K562 (cell line): Measurements from ENCODE around the gene REG3A. TPM values are rescaled to one million over a fixed set of nuclear protein-coding genes. Genes with fewer than 3 reads are reported as not detected.

Source experiments
- ATAC-seq: fragments of 200-7000 bp; cut with Tn5 transposase; 3 replicates; pipeline ENCODE4 v1.9.1; 2020; ENCODE audit warnings: moderate library complexity
- BruUV-seq: library from RNA; stranded (reverse); fragments of 400-500 nt; replicated peaks from 2 replicates; lab custom pipeline; 2021; lab: Mats Ljungman, UMichigan
- CTCF ChIA-PET: fragments of 300-600 bp; formaldehyde crosslinking; extraction: SDS; loops from one replicate; lab custom pipeline; 2021; ENCODE audit warnings: low intra/inter-chr PET ratio; lab: Yijun Ruan, JAX
- POLR2A ChIA-PET: fragments of 300-600, 350-650 bp; sonication (Branson Sonifier 250); formaldehyde crosslinking; extraction: SDS; loops from one replicate; lab custom pipeline; 2021; ENCODE audit warnings: antibody characterized with exemption, inconsistent platforms; lab: Yijun Ruan, JAX
- DNase-seq, 4 experiments: peaks; one replicate each; pipeline versions ENCODE4 v3.0.0 to v3.0.0-alpha.2; 2011 to 2018; ENCODE audit warnings: low spot score in 3 of 4, mixed read lengths in 3 of 4; ENCODE audit errors: extremely low read depth in 1 of 4
- FAIRE-seq: peaks from 2 replicates; lab custom pipeline; 2011; peaks lifted over from hg19 to GRCh38; lab: Jason Lieb, UNC
- H2AFZ ChIP-seq: 2 replicates; pipeline ENCODE4 v1.6.0; 2011; ENCODE audit warnings: low read depth, low read length, control low read depth, inconsistent platforms
- H3K27ac ChIP-seq: fragments of 200-600 bp; 3 replicates; pipeline ENCODE4 v1.8.0; 2011; ENCODE audit warnings: low read depth, mild to moderate bottlenecking, control low read depth, inconsistent platforms, low read length, moderate library complexity, mixed read lengths; ENCODE audit errors: extremely low read depth
- H3K27me3 ChIP-seq, 2 experiments: fragments of 300-600 bp in 1 of 2; 2 replicates in 1 of 2; 3 replicates in 1 of 2; pipeline versions ENCODE4 v1.6.0 to v1.8.0; 2011; ENCODE audit warnings: inconsistent platforms in 2 of 2, low read length in 2 of 2, mild to moderate bottlenecking in 1 of 2, mixed read lengths in 1 of 2, moderate library complexity in 1 of 2; ENCODE audit not compliant: control insufficient read depth in 2 of 2, insufficient read depth in 2 of 2
- H3K36me3 ChIP-seq: fragments of 300-600 bp; 3 replicates; pipeline ENCODE4 v1.8.0; 2011; ENCODE audit warnings: mild to moderate bottlenecking, low read length, inconsistent platforms; ENCODE audit not compliant: control insufficient read depth, insufficient read depth
- H3K4me1 ChIP-seq, 2 experiments: fragments of 200-600 bp in 1 of 2; replicated peaks in 1 of 2; 2 replicates in 1 of 2; 3 replicates in 1 of 2; pipeline versions ENCODE4 v1.5.1 to v1.8.0; 2011; ENCODE audit warnings: inconsistent platforms in 2 of 2, low read length in 2 of 2, mild to moderate bottlenecking in 1 of 2, mixed read lengths in 1 of 2, moderate library complexity in 1 of 2; ENCODE audit not compliant: control insufficient read depth in 2 of 2, insufficient read depth in 2 of 2
- H3K4me2 ChIP-seq: 2 replicates; pipeline ENCODE4 v1.6.1; 2011; ENCODE audit warnings: low read length, control low read depth, inconsistent platforms, mixed read lengths; ENCODE audit not compliant: insufficient read depth
- H3K4me3 ChIP-seq: fragments of 200-600 bp; sonication (generic), shearing (Covaris generic); 2 replicates; pipeline ENCODE4 v1.5.1; 2016; ENCODE audit warnings: control low read depth, inconsistent platforms
- H3K79me2 ChIP-seq: fragments of 200-600 bp; 3 replicates; pipeline ENCODE4 v1.8.0; 2011; ENCODE audit warnings: low read length, inconsistent platforms; ENCODE audit not compliant: control insufficient read depth, insufficient read depth
- H3K9ac ChIP-seq, 2 experiments: 2 replicates each; pipeline versions ENCODE4 v1.6.0 to v1.6.1; 2011; ENCODE audit warnings: low read depth in 2 of 2, low read length in 2 of 2, control low read depth in 1 of 2, inconsistent platforms in 1 of 2, mild to moderate bottlenecking in 1 of 2, mixed read lengths in 1 of 2; ENCODE audit not compliant: insufficient read depth in 1 of 2
- H3K9me1 ChIP-seq: one replicate; pipeline ENCODE4 v1.6.0; 2011; ENCODE audit warnings: inconsistent platforms, mild to moderate bottlenecking, low read length, moderate library complexity; ENCODE audit not compliant: control insufficient read depth, insufficient read depth
- H3K9me3 ChIP-seq: replicated peaks from 2 replicates; pipeline ENCODE4 v1.5.1; 2011; ENCODE audit warnings: low read depth, low read length, inconsistent platforms; ENCODE audit not compliant: control insufficient read depth, insufficient read depth
- H4K20me1 ChIP-seq: replicated peaks from 2 replicates; pipeline ENCODE4 v1.6.1; 2011; ENCODE audit warnings: low read length, inconsistent platforms, mixed read lengths; ENCODE audit not compliant: control insufficient read depth, insufficient read depth
- CBFB ChIP-seq: sonication (generic); formaldehyde crosslinking; IDR thresholded peaks from 2 replicates; pipeline ENCODE4 v1.4.0; 2020; ENCODE audit warnings: mild to moderate bottlenecking, missing genetic modification reagents
- CHCHD3 ChIP-seq: fragments of 250-450 bp; sonication (Bioruptor Pico); IDR thresholded peaks from 2 replicates; pipeline ENCODE4 v2.1.2; 2022; ENCODE audit warnings: mild to moderate bottlenecking
- DACH1 ChIP-seq: fragments of 450-650 bp; IDR thresholded peaks from 2 replicates; pipeline ENCODE4 v1.6.1; 2018; ENCODE audit not compliant: partially characterized antibody
- ETV1 ChIP-seq: fragments of 450-650 bp; conservative IDR thresholded peaks from 2 replicates; pipeline ENCODE4 v1.6.1; 2016; ENCODE audit warnings: missing genetic modification characterization, control low read depth, low read depth, missing compliant biosample characterization
- FOXP1 ChIP-seq: sonication (generic); formaldehyde crosslinking; IDR thresholded peaks from 2 replicates; pipeline ENCODE4 v1.8.0; 2022; ENCODE audit warnings: mild to moderate bottlenecking, missing genetic modification reagents
- HMBOX1 ChIP-seq: sonication (generic); IDR thresholded peaks from 2 replicates; pipeline ENCODE4 v1.6.1; 2016
- NCOA2 ChIP-seq, 2 experiments: fragments of 450-650 bp; IDR thresholded peaks; 2 replicates each; pipeline ENCODE4 v1.6.1; 2018; ENCODE audit warnings: mild to moderate bottlenecking in 2 of 2, moderate library complexity in 1 of 2; ENCODE audit not compliant: partially characterized antibody in 2 of 2
- NR2C2 ChIP-seq, 2 experiments: fragments of 200-800 bp in 1 of 2; sonication (Bioruptor generic) in 1 of 2; sonication (generic) in 1 of 2; formaldehyde crosslinking in 1 of 2; IDR thresholded peaks; 2 replicates each; pipeline versions ENCODE4 v1.6.1 to v1.8.0; 2016 to 2022; ENCODE audit warnings: mild to moderate bottlenecking in 1 of 2, missing compliant biosample characterization in 1 of 2, missing genetic modification characterization in 1 of 2, missing genetic modification reagents in 1 of 2
- POLR2AphosphoS2 ChIP-seq: IDR thresholded peaks from 2 replicates; pipeline ENCODE4 v1.6.1; 2012; ENCODE audit warnings: low read length, improper control_type of control experiment
- RAD51 ChIP-seq: fragments of 450-650 bp; IDR thresholded peaks from 2 replicates; pipeline ENCODE4 v1.7.1; 2016; ENCODE audit warnings: low read depth, mild to moderate bottlenecking, borderline replicate concordance
- RBM25 ChIP-seq: fragments of 200-400 bp; formaldehyde crosslinking; IDR thresholded peaks from 2 replicates; pipeline ENCODE4 v1.6.1; 2018; ENCODE audit warnings: low read length, low read depth, moderate library complexity; ENCODE audit not compliant: severe bottlenecking
- RFX7 ChIP-seq: fragments of 250-450 bp; sonication (Bioruptor Pico); IDR thresholded peaks from 2 replicates; pipeline ENCODE4 v1.5.1; 2021; ENCODE audit warnings: mild to moderate bottlenecking
- SAP30 ChIP-seq: fragments of 200-600 bp; sonication (generic); IDR thresholded peaks from 2 replicates; pipeline ENCODE4 v1.6.1; 2012; ENCODE audit warnings: borderline replicate concordance, low read depth, mild to moderate bottlenecking, moderate library complexity, low read length, control low read depth, inconsistent platforms; ENCODE audit not compliant: insufficient read depth, poor library complexity, severe bottlenecking
- SLC30A9 ChIP-seq: fragments of 250-450 bp; sonication (Bioruptor Pico); IDR thresholded peaks from 2 replicates; pipeline ENCODE4 v1.8.0; 2022; ENCODE audit warnings: mild to moderate bottlenecking, moderate library complexity
- ZNF165 ChIP-seq: fragments of 250-450 bp; sonication (Bioruptor Pico); IDR thresholded peaks from 2 replicates; pipeline ENCODE4 v1.4.0; 2020; ENCODE audit warnings: borderline replicate concordance
- WGBS: fragments of 100-300 bp; shearing (Covaris generic); methylation state at CpG from one replicate; pipeline ENCODE4 v1.1.6; 2016; ENCODE audit warnings: low coverage, mixed read lengths; ENCODE audit not compliant: insufficient coverage; ENCODE audit errors: missing lambda C conversion rate; 5-methylcytosine and 5-hydroxymethylcytosine counted together
- in situ Hi-C: fragments of 300-500 bp; cut with MboI; formaldehyde crosslinking; loops from 4 replicates; pipeline ENCODE4 v1.15.0; 2018; ENCODE audit warnings: inconsistent platforms, mixed read lengths
- intact Hi-C: fragments of 100-400 bp; cut with micrococcal nuclease; formaldehyde crosslinking; loops from 2 replicates; pipeline ENCODE4 v1.14.2; 2022
- polyA plus RNA-seq, 8 experiments: library from polyadenylated mRNA; depleted of rRNA in 4 of 8; stranded (reverse) in 5 of 8; unstranded in 3 of 8; fragments of >200 nt; fragmentation: Nextera tagmentation in 2 of 8; fragmentation: Illumina TruSeq in 1 of 8; extraction: Ambion mirVana in 2 of 8; extraction: Trizol in 1 of 8; gene quantifications; 2 replicates each; pipeline versions ENCODE4 v1.2.1 to v1.2.3, GENCODE V29; 2011 to 2014; ENCODE audit warnings: inconsistent platforms in 1 of 8, missing spikeins in 1 of 8
- total RNA-seq, 7 experiments: library from RNA; depleted of rRNA in 6 of 7; stranded (reverse); fragments of >200 nt in 6 of 7; fragmentation: Illumina TruSeq in 2 of 7; extraction: Trizol in 2 of 7; gene quantifications; 2 replicates each; pipeline versions ENCODE4 v1.2.1 to v1.2.3, GENCODE V29; 2011 to 2021; ENCODE audit warnings: low replicate concordance in 1 of 7

Gene REG3A
- total and polyA plus RNA-seq, 9 of the 15 experiments (the other 6 are each of a cell fraction or from before 2014, with no cell fraction given), result not detected

- in situ Hi-C loops, result no loop called here
- H3K4me2 ChIP-seq, result no peak overlapping the region
- no peaks in the 10 kb centered on the region for H3K9me3 ChIP-seq
- H3K27ac ChIP-seq, result no peak overlapping the region
- WGBS, result 14% methylated on average over 1 of the region's 1 CpG
- no peaks in the 10 kb centered on the region for H3K9me1 ChIP-seq
- no peaks in the 10 kb centered on the region for H3K4me1 ChIP-seq
- CTCF ChIA-PET, result no interaction called here
- ATAC-seq, result no peak
- no peak overlapping the region for H3K9ac ChIP-seq
- no peaks in the 10 kb centered on the region for H4K20me1 ChIP-seq
- intact Hi-C loops, result no loop called here
- DNase-seq, result no peak
- FAIRE-seq, result no peak
- H2AFZ ChIP-seq, result no peak overlapping the region
- TF ChIP-seq DACH1 (peak; percentile 55), NCOA2 (IDR thresholded peaks at IDR 0.05; ENCODE audit: partially characterized antibody in 2 of 2) (no peak)
- H3K36me3 ChIP-seq, result no peaks in the 10 kb centered on the region
- POLR2A ChIA-PET, result no interaction called here
- H3K79me2 ChIP-seq, result no peaks in the 10 kb centered on the region
- no peak overlapping the region for H3K4me3 ChIP-seq
- BruUV-seq, result no TSS peak
- no peaks in the 10 kb centered on the region for H3K27me3 ChIP-seq
Observed at GRCh38 chr2:79162801-79163200, 3.2 kb upstream of the REG3A start.

- 0% methylated on average over 2 of the region's 2 CpGs for WGBS
- no TSS peak for BruUV-seq
- ChIA-PET CTCF (no interaction called here), POLR2A (no interaction called here)
- no peak overlapping the region for H2AFZ ChIP-seq
- H3K36me3 ChIP-seq, result no peaks in the 10 kb centered on the region
- DNase-seq (no peak), ATAC-seq (no peak), FAIRE-seq (no peak)
- H3K9ac ChIP-seq, result no peak overlapping the region
- H3K27me3 ChIP-seq, result no peaks in the 10 kb centered on the region
- H3K4me2 ChIP-seq, result no peak overlapping the region
- no peaks in the 10 kb centered on the region for H3K9me1 ChIP-seq
- H3K4me3 ChIP-seq, result no peak overlapping the region
- no peaks in the 10 kb centered on the region for H3K9me3 ChIP-seq
- in situ Hi-C loops (no loop called here), intact Hi-C loops (no loop called here)
- no peaks in the 10 kb centered on the region for H3K4me1 ChIP-seq
- no peaks in the 10 kb centered on the region for H4K20me1 ChIP-seq
- H3K79me2 ChIP-seq, result no peaks in the 10 kb centered on the region
- H3K27ac ChIP-seq, result no peak overlapping the region
- TF ChIP-seq CBFB (CRISPR knock-in tag), result no peak
- TF ChIP-seq HMBOX1, result no peak
- TF ChIP-seq SAP30, result no peak
- no peak for TF ChIP-seq ETV1
- no peak for TF ChIP-seq SLC30A9 (CRISPR knock-in tag)
- no peak for TF ChIP-seq FOXP1 (CRISPR knock-in tag)
- no peak for TF ChIP-seq CHCHD3 (CRISPR knock-in tag)
- TF ChIP-seq ZNF165, result no peak
- no peak for TF ChIP-seq RBM25
- TF ChIP-seq POLR2AphosphoS2, result no peak
- TF ChIP-seq RFX7 (CRISPR knock-in tag), result no peak
- TF ChIP-seq NR2C2 (CRISPR knock-in tag; IDR thresholded peaks at IDR 0.05), result no peak
- no peak for TF ChIP-seq NR2C2 (tag; IDR thresholded peaks at IDR 0.05)
- no peak for TF ChIP-seq RAD51
Observed at GRCh38 chr2:79162132-79162531, 2.6 kb upstream of the REG3A start.
